Prostate gland (tissue), 2 donors: ENCODE data around the gene RDH14. TPM values are rescaled to one million over a fixed set of nuclear protein-coding genes. Genes with fewer than 3 reads are reported as not detected.

Source experiments
- DNase-seq: peaks from one replicate; pipeline ENCODE4 v3.0.0-alpha.2; 2019; ENCODE audit warnings: low spot score
- H3K27ac ChIP-seq, 2 donors: fragments of 200-600 bp; sonication (generic); 2 replicates each; pipeline ENCODE4 v1.5.1; 2017 to 2019
- H3K27me3 ChIP-seq: fragments of 200-600 bp; sonication (generic); replicated peaks from 2 replicates; pipeline ENCODE4 v1.5.1; 2019; ENCODE audit not compliant: insufficient read depth
- H3K36me3 ChIP-seq, 2 donors: fragments of 200-600 bp; sonication (generic); 1 replicate in 1 of 2; 2 replicates in 1 of 2; pipeline versions ENCODE4 v1.5.1 to v1.8.1; 2017 to 2019
- H3K4me1 ChIP-seq: fragments of 200-600 bp; sonication (generic); replicated peaks from 2 replicates; pipeline ENCODE4 v1.5.1; 2019
- H3K4me3 ChIP-seq, 2 donors: fragments of 200-600 bp; sonication (generic); 2 replicates each; pipeline ENCODE4 v1.5.1; 2017 to 2019
- H3K9me3 ChIP-seq: fragments of 200-600 bp; sonication (generic); 2 replicates; pipeline ENCODE4 v1.5.1; 2017
- CTCF ChIP-seq, 4 experiments: fragments of 200-600 bp in 2 of 4; fragments of 450-650 bp in 2 of 4; sonication (generic) in 2 of 4; IDR thresholded peaks; 1 replicate in 3 of 4; 2 replicates in 1 of 4; pipeline ENCODE4 v1.5.1; 2016 to 2019; ENCODE audit warnings: antibody characterized with exemption in 4 of 4, mild to moderate bottlenecking in 2 of 4, moderate library complexity in 2 of 4
- POLR2A ChIP-seq: fragments of 450-650 bp; IDR thresholded peaks from one replicate; pipeline ENCODE4 v1.6.1; 2016; ENCODE audit warnings: antibody characterized with exemption, mild to moderate bottlenecking
- POLR2AphosphoS5 ChIP-seq: sonication (generic); formaldehyde crosslinking; IDR thresholded peaks from one replicate; pipeline ENCODE4 v1.6.1; 2017; ENCODE audit warnings: antibody characterized with exemption
- WGBS: methylation state at CpG from one replicate; pipeline ENCODE4 v1.1.5; 2018; 5-methylcytosine and 5-hydroxymethylcytosine counted together
- intact Hi-C: fragments of 100-400 bp; cut with DNase I; formaldehyde crosslinking; loops from one replicate; pipeline ENCODE4 v1.14.2; 2022
- total RNA-seq, 2 donors: library from RNA; depleted of rRNA; stranded (reverse); fragments of >200 nt; gene quantifications; one replicate each; pipeline ENCODE4 v1.1.0, GENCODE V29; 2016

RDH14 gene
- total RNA-seq, 2 donors from 2014 or later, result 29.5 to 42.5 TPM

GRCh38 chr2:18551169-18551568, 9.3 kb downstream of the RDH14 start:
- no peaks in the 10 kb centered on the region for H3K9me3 ChIP-seq
- DNase-seq, result no peak
- 58% methylated on average over 1 of the region's 1 CpG for WGBS
- no peaks in the 10 kb centered on the region for H3K4me1 ChIP-seq
- intact Hi-C loops, result no loop called here
- no peak overlapping the region for H3K27ac ChIP-seq
- no peaks in the 10 kb centered on the region for H3K36me3 ChIP-seq
- no peak overlapping the region for H3K4me3 ChIP-seq
- H3K27me3 ChIP-seq, result no peaks in the 10 kb centered on the region
- TF ChIP-seq POLR2AphosphoS5 (no peak), POLR2A (no peak)

- 83% methylated on average over 2 of the region's 2 CpGs for WGBS
- H3K27me3 ChIP-seq, result no peaks in the 10 kb centered on the region
- intact Hi-C loops, result no loop called here
Measured at GRCh38 chr2:18550433-18550832, 10.0 kb downstream of the RDH14 start.

GRCh38 chr2:18549083-18549482, 11.4 kb downstream of the RDH14 start:
- intact Hi-C loops, result no loop called here
- no peak overlapping the region for H3K27ac ChIP-seq
- no peaks in the 10 kb centered on the region for H3K9me3 ChIP-seq
- no peak for TF ChIP-seq CTCF (IDR thresholded peaks at IDR 0.05)
- TF ChIP-seq POLR2A, result no peak
- no peak for DNase-seq
- WGBS, result 99% methylated on average over 2 of the region's 2 CpGs
- no peaks in the 10 kb centered on the region for H3K27me3 ChIP-seq
- no peak overlapping the region for H3K4me3 ChIP-seq
- H3K4me1 ChIP-seq, result no peaks in the 10 kb centered on the region
- no peaks in the 10 kb centered on the region for H3K36me3 ChIP-seq

More at GRCh38 chr2:18550433-18550832, 10.0 kb downstream of the RDH14 start:
- no peak for DNase-seq
- H3K27ac ChIP-seq, result no peak overlapping the region
- H3K4me3 ChIP-seq, result no peak overlapping the region
- no peaks in the 10 kb centered on the region for H3K4me1 ChIP-seq
- no peaks in the 10 kb centered on the region for H3K36me3 ChIP-seq
- TF ChIP-seq POLR2A (no peak), POLR2AphosphoS5 (no peak), CTCF (IDR thresholded peaks at IDR 0.05) (no peak)
- H3K9me3 ChIP-seq, result no peaks in the 10 kb centered on the region

- WGBS, result 62% methylated on average over 1 of the region's 1 CpG
- no peak for DNase-seq
- H3K27me3 ChIP-seq, result no peaks in the 10 kb centered on the region
- TF ChIP-seq CTCF (IDR thresholded peaks at IDR 0.05) (no peak), POLR2AphosphoS5 (no peak), POLR2A (no peak)
- no peaks in the 10 kb centered on the region for H3K4me1 ChIP-seq
- intact Hi-C loops, result no loop called here
- H3K27ac ChIP-seq, result no peak overlapping the region
- H3K9me3 ChIP-seq, result no peaks in the 10 kb centered on the region
- no peak overlapping the region for H3K4me3 ChIP-seq
- H3K36me3 ChIP-seq, result no peaks in the 10 kb centered on the region
Measured at GRCh38 chr2:18548621-18549020, 11.8 kb downstream of the RDH14 start.

GRCh38 chr2:18546567-18546966, 13.9 kb downstream of the RDH14 start:
- no peak overlapping the region for H3K27ac ChIP-seq

More at GRCh38 chr2:18546567-18546966, 13.9 kb downstream of the RDH14 start:
- intact Hi-C loops, result no loop called here
- Histone ChIP-seq H3K27me3 (no peaks in the 10 kb centered on the region), H3K36me3 (no peaks in the 10 kb centered on the region), H3K4me3 (no peak overlapping the region), H3K4me1 (no peaks in the 10 kb centered on the region), H3K9me3 (no peaks in the 10 kb centered on the region)
- 26% methylated on average over 2 of the region's 2 CpGs for WGBS
- TF ChIP-seq CTCF (IDR thresholded peaks at IDR 0.05), result no peak
- TF ChIP-seq POLR2A, result no peak
- no peak for TF ChIP-seq POLR2AphosphoS5
- no peak for DNase-seq
